Measurements from ENCODE around the gene ZNF618. TPM values are rescaled to one million over a fixed set of nuclear protein-coding genes. Genes with fewer than 3 reads are reported as not detected.

Gene ZNF618
- total RNA-seq, 4 donors from 2014 or later: 0.68 to 2.1 (median 1.3) TPM

GRCh38 chr9:114069476-114070187 is 193.5 kb downstream of the ZNF618 start:
- Histone ChIP-seq H3K27ac (no peak overlapping the region), H3K4me1 (peaks cover 15 to 32% (median 26%) of the 10 kb centered on the region in 3 donors), H3K27me3 (peaks cover 0 to 15% (median 0%) of the 10 kb centered on the region in 4 donors), H3K36me3 (no peaks in the 10 kb centered on the region), H3K9me3 (no peaks in the 10 kb centered on the region), H3K4me3 (no peak overlapping the region)
- TF ChIP-seq, protein P1, sequence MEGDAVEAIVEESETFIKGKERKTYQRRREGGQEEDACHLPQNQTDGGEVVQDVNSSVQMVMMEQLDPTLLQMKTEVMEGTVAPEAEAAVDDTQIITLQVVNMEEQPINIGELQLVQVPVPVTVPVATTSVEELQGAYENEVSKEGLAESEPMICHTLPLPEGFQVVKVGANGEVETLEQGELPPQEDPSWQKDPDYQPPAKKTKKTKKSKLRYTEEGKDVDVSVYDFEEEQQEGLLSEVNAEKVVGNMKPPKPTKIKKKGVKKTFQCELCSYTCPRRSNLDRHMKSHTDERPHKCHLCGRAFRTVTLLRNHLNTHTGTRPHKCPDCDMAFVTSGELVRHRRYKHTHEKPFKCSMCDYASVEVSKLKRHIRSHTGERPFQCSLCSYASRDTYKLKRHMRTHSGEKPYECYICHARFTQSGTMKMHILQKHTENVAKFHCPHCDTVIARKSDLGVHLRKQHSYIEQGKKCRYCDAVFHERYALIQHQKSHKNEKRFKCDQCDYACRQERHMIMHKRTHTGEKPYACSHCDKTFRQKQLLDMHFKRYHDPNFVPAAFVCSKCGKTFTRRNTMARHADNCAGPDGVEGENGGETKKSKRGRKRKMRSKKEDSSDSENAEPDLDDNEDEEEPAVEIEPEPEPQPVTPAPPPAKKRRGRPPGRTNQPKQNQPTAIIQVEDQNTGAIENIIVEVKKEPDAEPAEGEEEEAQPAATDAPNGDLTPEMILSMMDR (IDR thresholded peaks at IDR 0.05): no peak
- intact Hi-C loops (cut with DNase I): no loop called here
- no peak for DNase-seq
- WGBS, 2 donors: 85 to 90% methylated on average over 2 to 6 of the region's 9 CpGs

GRCh38 chr9:114070188-114071103 is 194.3 kb downstream of the ZNF618 start:
- peaks cover 0 to 15% (median 0%) of the 10 kb centered on the region in 4 donors for H3K27me3 ChIP-seq
- no peak overlapping the region for H3K27ac ChIP-seq
- H3K4me3 ChIP-seq: no peak overlapping the region
- H3K4me1 ChIP-seq: peaks cover 15 to 32% (median 26%) of the 10 kb centered on the region in 3 donors
- 95% methylated on average over 4 of the region's 17 CpGs; no CpG with 5 or more reads in 1 of the 2 donors for WGBS, 2 donors
- no peak for DNase-seq
- H3K36me3 ChIP-seq: no peaks in the 10 kb centered on the region
- H3K9me3 ChIP-seq: no peaks in the 10 kb centered on the region
- TF ChIP-seq, protein P1 (IDR thresholded peaks at IDR 0.05): no peak
- TF ChIP-seq POLR2A (IDR thresholded peaks at IDR 0.05): no peak
- intact Hi-C loops (cut with DNase I): no loop called here

DNA sequence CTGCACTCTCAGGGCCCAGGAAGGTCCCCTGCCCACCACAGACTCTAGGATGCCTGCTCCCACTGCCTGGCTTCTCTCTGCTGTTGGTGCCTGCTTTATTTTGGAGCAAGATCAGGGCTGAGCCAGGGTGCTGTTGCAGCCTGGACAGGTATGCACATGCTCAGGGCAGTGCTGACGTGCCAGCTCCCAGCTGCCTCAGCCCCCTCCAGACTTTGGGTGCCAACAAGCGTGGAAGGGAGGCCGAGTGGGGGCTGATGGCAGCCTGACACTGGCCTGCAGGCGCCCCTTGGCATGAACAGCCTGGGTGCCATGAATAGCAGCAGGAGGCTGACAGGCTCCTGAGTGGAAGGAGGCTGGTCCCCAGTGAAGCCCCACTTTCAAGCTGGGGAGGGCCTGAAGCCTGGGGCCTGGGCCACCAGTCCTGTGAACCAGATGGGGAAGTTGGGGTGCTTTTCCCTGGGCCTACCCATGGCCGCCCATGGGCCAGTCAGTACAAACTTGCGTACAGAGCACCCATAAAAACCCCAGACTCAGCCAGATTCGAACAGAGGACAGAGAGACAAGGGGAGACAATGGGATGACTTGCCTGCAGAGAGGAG is 195.2 kb downstream of the ZNF618 start:
- intact Hi-C loops (cut with DNase I): no loop called here
- no peaks in the 10 kb centered on the region for H3K9me3 ChIP-seq
- H3K36me3 ChIP-seq: no peaks in the 10 kb centered on the region
- WGBS, 2 donors: 43% methylated on average over 2 of the region's 7 CpGs; no CpG with 5 or more reads in 1 of the 2 donors
- TF ChIP-seq, protein P1 (IDR thresholded peaks at IDR 0.05): no peak
- TF ChIP-seq POLR2A (IDR thresholded peaks at IDR 0.05): no peak
- H3K27ac ChIP-seq: peak overlapping the region in 1 of 4 donors; percentile 24
- DNase-seq: no peak
- H3K27me3 ChIP-seq: peaks cover 0 to 15% (median 0%) of the 10 kb centered on the region in 4 donors
- H3K4me1 ChIP-seq: peaks cover 15 to 32% (median 26%) of the 10 kb centered on the region in 3 donors
- H3K4me3 ChIP-seq: no peak overlapping the region

DNA sequence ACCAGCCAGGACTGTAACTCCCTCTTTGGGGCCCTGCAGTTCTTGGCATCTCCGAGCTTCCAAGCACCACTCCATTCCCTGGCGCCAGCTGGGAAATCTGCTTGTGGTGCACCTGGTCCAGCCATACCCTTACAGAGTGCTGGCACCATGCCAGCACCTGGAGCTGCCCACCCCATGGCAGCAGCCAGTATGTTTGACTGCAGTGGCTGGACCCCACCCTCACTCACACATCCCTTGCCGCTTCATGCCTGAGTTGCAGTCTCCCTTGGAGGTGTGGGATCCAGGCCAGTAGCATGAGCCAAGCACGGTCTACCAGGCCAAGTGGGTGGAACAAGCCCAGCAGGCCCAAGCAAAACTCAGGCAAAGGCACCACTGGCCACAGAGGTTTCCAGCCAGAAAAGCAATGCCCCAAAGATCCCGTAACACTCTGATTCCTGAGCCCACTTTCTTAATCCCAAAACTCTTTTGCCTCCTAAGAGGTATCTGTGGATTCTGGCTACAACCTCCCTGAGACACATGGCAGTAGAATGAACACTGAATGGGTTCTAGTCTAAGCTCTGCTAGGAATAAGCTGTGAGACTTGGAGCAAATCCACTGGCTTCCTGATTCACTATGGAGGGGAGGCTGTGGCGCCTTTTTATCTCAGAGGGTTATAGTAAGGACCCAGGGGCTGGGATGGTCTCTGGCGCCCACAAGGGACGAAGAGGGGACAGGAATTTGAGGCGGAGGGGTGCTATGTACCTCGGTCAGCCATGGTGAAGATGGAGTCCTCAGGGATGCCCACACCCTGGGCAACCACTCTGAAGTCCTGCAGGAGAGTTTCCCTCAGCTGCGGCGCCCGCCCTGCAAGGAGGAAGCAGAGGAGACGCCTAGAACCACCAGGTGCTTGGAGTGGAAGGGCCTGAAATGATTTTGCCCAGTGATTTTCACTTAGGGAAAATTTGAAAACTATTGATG is 196.4 kb downstream of the ZNF618 start:
- intact Hi-C loops (cut with DNase I): no loop called here
- no peak overlapping the region for H3K4me3 ChIP-seq
- H3K27ac ChIP-seq: peak overlapping the region in 2 of 4 donors; percentile 5 to 9
- peaks cover 0 to 25% (median 0%) of the 10 kb centered on the region in 4 donors for H3K27me3 ChIP-seq
- peaks cover 15 to 32% (median 26%) of the 10 kb centered on the region in 3 donors for H3K4me1 ChIP-seq
- H3K9me3 ChIP-seq: no peaks in the 10 kb centered on the region
- WGBS, 2 donors: 23 to 56% methylated on average over 10 to 11 of the region's 14 CpGs
- no peaks in the 10 kb centered on the region for H3K36me3 ChIP-seq
- TF ChIP-seq, protein P1 (IDR thresholded peaks at IDR 0.05): no peak
- TF ChIP-seq POLR2A (IDR thresholded peaks at IDR 0.05): no peak
- no peak for DNase-seq

All from esophagus squamous epithelium (tissue), 5 donors.